GM12878 (cell line): ENCODE measurements around the gene MCF2L2. TPM values are rescaled to one million over a fixed set of nuclear protein-coding genes. Genes with fewer than 3 reads are reported as not detected.
A peak's percentile ranks its signal among the peaks of the same experiment; 100 is the strongest.

Experiments
- ATF2 ChIP-seq: IDR thresholded peaks from 2 replicates; pipeline ENCODE4 v1.6.1; 2012; ENCODE audit warnings: low read length, inconsistent platforms
- ATF3 ChIP-seq: IDR thresholded peaks from 2 replicates; pipeline ENCODE4 v1.6.1; 2011; ENCODE audit warnings: low read depth, mild to moderate bottlenecking, low read length, moderate library complexity, borderline replicate concordance; ENCODE audit errors: extremely low read depth
- BCL11A ChIP-seq: IDR thresholded peaks from 2 replicates; pipeline ENCODE4 v1.6.1; 2011; ENCODE audit warnings: low read depth, low read length
- BCLAF1 ChIP-seq: fragments of 450-650 bp; IDR thresholded peaks from 2 replicates; pipeline ENCODE4 v1.6.1; 2017; ENCODE audit warnings: antibody characterized with exemption, mild to moderate bottlenecking, moderate library complexity
- BHLHE40 ChIP-seq, 2 experiments: fragments of 450-650 bp in 1 of 2; IDR thresholded peaks; 2 replicates each; pipeline ENCODE4 v1.6.1; 2011 to 2017; ENCODE audit warnings: low read depth in 2 of 2, borderline replicate concordance in 1 of 2, improper control_type of control experiment in 1 of 2, low read length in 1 of 2, mild to moderate bottlenecking in 1 of 2
- DPF2 ChIP-seq: fragments of 450-650 bp; IDR thresholded peaks from 2 replicates; pipeline ENCODE4 v1.6.1; 2017; ENCODE audit warnings: mild to moderate bottlenecking
- EGR1 ChIP-seq, 2 experiments: IDR thresholded peaks; 1 replicate in 1 of 2; 2 replicates in 1 of 2; pipeline ENCODE4 v1.6.1; 2011 to 2012; ENCODE audit warnings: low read depth in 2 of 2, low read length in 2 of 2, borderline replicate concordance in 1 of 2, mild to moderate bottlenecking in 1 of 2, moderate library complexity in 1 of 2
- HCFC1 ChIP-seq: fragments of 150-350 bp; IDR thresholded peaks from 2 replicates; pipeline ENCODE4 v1.6.1; 2014; ENCODE audit warnings: low read length
- IKZF1 ChIP-seq: fragments of 450-650 bp; conservative IDR thresholded peaks from 2 replicates; pipeline ENCODE4 v1.6.1; 2017; ENCODE audit warnings: antibody characterized with exemption, mild to moderate bottlenecking
- IRF4 ChIP-seq: IDR thresholded peaks from 2 replicates; pipeline ENCODE4 v1.6.1; 2011; ENCODE audit warnings: low read depth, low read length
- KAT2A ChIP-seq: conservative IDR thresholded peaks from 2 replicates; pipeline ENCODE4 v1.6.1; 2011; ENCODE audit warnings: low read depth, low read length; ENCODE audit not compliant: control insufficient read depth
- MEF2B ChIP-seq: fragments of 450-650 bp; IDR thresholded peaks from 2 replicates; pipeline ENCODE4 v1.6.1; 2018; ENCODE audit warnings: mild to moderate bottlenecking, moderate library complexity; ENCODE audit not compliant: partially characterized antibody, poor library complexity, severe bottlenecking
- PKNOX1 ChIP-seq: fragments of 450-650 bp; IDR thresholded peaks from 2 replicates; pipeline ENCODE4 v1.6.1; 2016; ENCODE audit warnings: mild to moderate bottlenecking
- REST ChIP-seq: IDR thresholded peaks from 2 replicates; pipeline ENCODE4 v1.6.1; 2012; ENCODE audit warnings: mild to moderate bottlenecking, low read depth, low read length
- RFX5 ChIP-seq: IDR thresholded peaks from 2 replicates; pipeline ENCODE4 v1.6.1; 2011; ENCODE audit warnings: low read depth, low read length, improper control_type of control experiment
- SMC3 ChIP-seq: IDR thresholded peaks from 2 replicates; pipeline ENCODE4 v1.6.1; 2011; ENCODE audit warnings: low read length, improper control_type of control experiment, borderline replicate concordance
- SUPT20H ChIP-seq: IDR thresholded peaks from 2 replicates; pipeline ENCODE4 v1.6.1; 2011; ENCODE audit warnings: low read depth, mild to moderate bottlenecking, low read length, moderate library complexity, borderline replicate concordance; ENCODE audit not compliant: control insufficient read depth
- TCF3 ChIP-seq: IDR thresholded peaks from 2 replicates; pipeline ENCODE4 v1.6.1; 2012; ENCODE audit warnings: low read depth, mild to moderate bottlenecking, low read length, borderline replicate concordance; ENCODE audit not compliant: insufficient read depth
- USF1 ChIP-seq: IDR thresholded peaks from 2 replicates; pipeline ENCODE4 v1.6.1; 2011; ENCODE audit warnings: borderline replicate concordance, low read depth, mild to moderate bottlenecking, moderate library complexity, mixed read lengths, low read length; ENCODE audit not compliant: insufficient read depth; ENCODE audit errors: extremely low read length
- ZNF217 ChIP-seq: fragments of 450-650 bp; IDR thresholded peaks from 2 replicates; pipeline ENCODE4 v1.6.1; 2017; ENCODE audit warnings: antibody characterized with exemption, mild to moderate bottlenecking
- polyA plus RNA-seq, 11 experiments: library from polyadenylated mRNA; depleted of rRNA in 4 of 11; unstranded in 6 of 11; stranded (reverse) in 5 of 11; fragments of >200 nt; fragmentation: Nextera tagmentation in 4 of 11; fragmentation: Illumina TruSeq in 1 of 11; extraction: Ambion mirVana in 4 of 11; extraction: Trizol in 1 of 11; gene quantifications; 1 replicate in 1 of 11; 2 replicates in 10 of 11; pipeline versions ENCODE4 v1.2.1 to v1.2.3, GENCODE V29; 2011 to 2016; ENCODE audit warnings: inconsistent platforms in 2 of 11, missing spikeins in 2 of 11, low read depth in 1 of 11
- total RNA-seq, 4 experiments: library from RNA; depleted of rRNA in 3 of 4; stranded (reverse); fragments of >200 nt in 3 of 4; fragmentation: Illumina TruSeq in 1 of 4; extraction: Trizol in 1 of 4; gene quantifications; 2 replicates each; pipeline versions ENCODE4 v1.2.1 to v1.2.3, GENCODE V29; 2013 to 2021

MCF2L2 gene
- total and polyA plus RNA-seq, 10 of the 15 experiments (the other 5 are each of a cell fraction or from before 2014, with no cell fraction given), result 0.37 to 2.8 (median 1.4) TPM

GRCh38 chr3:183158551-183159006 is 269.8 kb downstream of the MCF2L2 start (continued):
- peak; percentile 92 for TF ChIP-seq BCL11A
- peak; percentile 83 for TF ChIP-seq PKNOX1
- TF ChIP-seq HCFC1, result no peak
- peak; percentile 44 for TF ChIP-seq ZNF217
- peak; percentile 96 for TF ChIP-seq ATF2
- TF ChIP-seq BCLAF1, result no peak
- no peak for TF ChIP-seq SUPT20H
- TF ChIP-seq SMC3, result no peak
- no peak for TF ChIP-seq ATF3
- TF ChIP-seq USF1, result no peak
- TF ChIP-seq TCF3, result no peak
- TF ChIP-seq REST, result no peak
- peak; percentile 96 for TF ChIP-seq IKZF1
- TF ChIP-seq BHLHE40 (IDR thresholded peaks at IDR 0.05; ENCODE audit: borderline replicate concordance in 1 of 2, low read depth in 2 of 2, low read length in 1 of 2), result peak; percentile 65 to 70
- no peak for TF ChIP-seq KAT2A
- no peak for TF ChIP-seq RFX5
- TF ChIP-seq EGR1 (IDR thresholded peaks at IDR 0.05; ENCODE audit: borderline replicate concordance in 1 of 2, low read depth in 2 of 2, low read length in 2 of 2), result peak in 1 of 2 experiments; percentile 62; a peak in 1 of 3 replicates
- TF ChIP-seq DPF2, result peak; percentile 96
- TF ChIP-seq IRF4, result peak; percentile 96
- TF ChIP-seq MEF2B, result peak; percentile 99
